ENCODE data around the gene ZNF280C. TPM values are rescaled to one million over a fixed set of nuclear protein-coding genes. Genes with fewer than 3 reads are reported as not detected.
"Not testable (repeated sequence)": the region's sequence is repeated elsewhere in the genome, so short reads cannot be mapped to it uniquely, and the experiment has no call there.

ZNF280C gene
- total and polyA plus RNA-seq, 5 donors = 0.86 to 2.4 (median 2.0) TPM

DNA sequence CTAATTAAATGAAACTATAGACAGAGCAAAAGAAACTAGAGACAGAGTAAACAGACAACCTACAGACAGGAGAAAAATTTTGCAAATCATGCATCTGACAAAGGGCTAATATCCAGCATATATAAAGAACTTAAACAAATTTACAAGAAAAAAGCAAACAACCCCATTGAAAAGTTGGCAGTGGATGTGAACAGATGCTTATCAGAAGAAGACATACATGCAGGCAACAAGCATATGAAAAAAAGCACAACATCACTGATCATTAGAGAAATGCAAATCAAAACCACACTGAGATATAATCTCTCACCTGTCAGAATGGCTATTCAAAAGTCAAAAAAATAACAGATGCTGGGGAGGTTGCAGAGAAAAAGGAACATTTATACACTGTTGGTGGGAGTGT, 14.8 kb downstream of the ZNF280C start:
- Histone ChIP-seq H3K9me3 (ENCODE audit: control insufficient read depth, low read length) (no peaks in the 10 kb centered on the region), H3K27me3 (ENCODE audit: control insufficient read depth, insufficient read depth) (no peaks in the 10 kb centered on the region), H3K4me3 (ENCODE audit: low read length) (no peak overlapping the region), H3K27ac (ENCODE audit: low read length) (no peak overlapping the region), H3K4me1 (ENCODE audit: control insufficient read depth, insufficient read depth, low read length) (no peaks in the 10 kb centered on the region)
- ATAC-seq = no peak
- DNase-seq = no peak
- intact Hi-C loops (cut with DNase I) = no loop called here

DNA sequence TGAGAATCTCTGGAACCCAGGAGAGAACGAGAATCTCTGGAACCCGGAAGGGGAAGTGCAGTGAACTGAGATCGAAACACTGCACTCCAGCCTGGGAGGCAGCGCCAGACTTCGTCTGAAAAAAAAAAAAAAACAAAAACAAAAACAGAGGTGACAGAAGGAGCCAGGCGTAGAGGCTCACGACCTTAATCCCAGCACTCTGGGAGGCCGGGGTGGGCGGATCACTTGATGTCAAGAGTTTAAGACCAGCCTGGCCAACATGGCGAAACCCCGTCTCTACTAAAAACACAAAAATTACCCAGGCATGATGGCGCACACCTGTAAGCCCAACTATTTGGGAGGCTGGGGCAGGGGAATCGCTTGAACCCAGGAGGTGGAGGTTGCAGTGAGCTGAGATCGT, 17.0 kb downstream of the ZNF280C start:
- intact Hi-C loops (cut with DNase I) = no loop called here
- DNase-seq (no peak), ATAC-seq (no peak)
- no peaks in the 10 kb centered on the region for H3K4me1 ChIP-seq (ENCODE audit: control insufficient read depth, insufficient read depth, low read length)
- WGBS = 95% methylated on average over 14 of the region's 14 CpGs
- H3K27me3 ChIP-seq (ENCODE audit: control insufficient read depth, insufficient read depth) = no peaks in the 10 kb centered on the region
- H3K9me3 ChIP-seq (ENCODE audit: control insufficient read depth, low read length) = no peaks in the 10 kb centered on the region
- no peak overlapping the region for H3K4me3 ChIP-seq (ENCODE audit: low read length)
- no peak overlapping the region for H3K27ac ChIP-seq (ENCODE audit: low read length)

DNA sequence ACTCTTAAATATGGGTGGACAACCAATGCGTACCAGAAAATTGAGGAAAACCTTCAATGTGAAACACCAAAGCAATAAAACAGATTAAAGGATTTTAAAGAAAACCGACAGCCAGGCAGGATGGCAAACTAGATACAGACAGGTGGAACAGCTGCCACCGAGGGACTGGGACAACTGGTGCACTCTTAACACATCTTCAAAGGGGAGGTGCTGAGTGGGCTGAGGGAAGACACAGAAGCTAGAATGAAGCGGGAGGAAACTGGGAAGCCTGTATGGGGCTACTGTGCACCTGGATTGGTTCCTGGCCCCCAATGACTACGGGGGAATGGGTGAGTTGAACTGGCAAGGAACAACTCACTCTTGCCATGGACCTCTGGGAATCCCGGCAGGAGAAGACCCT, 20.7 kb downstream of the ZNF280C start:
- 97% methylated on average over 6 of the region's 6 CpGs for WGBS

DNA sequence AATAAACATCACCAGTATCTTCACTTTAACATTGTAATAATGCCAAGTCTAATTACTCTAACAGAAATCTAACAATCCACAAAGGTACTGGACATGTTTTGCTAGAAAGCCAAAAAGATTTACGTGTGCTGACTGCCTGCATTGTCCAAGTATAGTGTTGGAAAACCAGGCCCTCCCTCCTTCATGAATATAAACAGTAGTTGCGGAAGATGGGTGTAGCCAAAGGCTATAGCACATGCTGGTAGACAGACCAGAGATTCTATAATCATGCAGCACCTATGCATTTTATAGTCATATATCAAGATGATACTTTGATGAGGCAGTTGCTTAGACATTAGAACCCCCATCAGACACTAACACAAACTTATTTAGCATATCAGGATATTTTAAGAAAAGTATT, 22.6 kb downstream of the ZNF280C start:
- whole genome bisulfite sequencing = 97% methylated on average over 2 of the region's 2 CpGs
- ATAC-seq (no peak), DNase-seq (no peak)
- no peak overlapping the region for H3K4me3 ChIP-seq (ENCODE audit: low read length)
- no peak overlapping the region for H3K27ac ChIP-seq (ENCODE audit: low read length)
- H3K4me1 ChIP-seq (ENCODE audit: control insufficient read depth, insufficient read depth, low read length) = no peaks in the 10 kb centered on the region
- intact Hi-C loops (cut with DNase I) = no loop called here
- no peaks in the 10 kb centered on the region for H3K9me3 ChIP-seq (ENCODE audit: control insufficient read depth, low read length)
- H3K27me3 ChIP-seq (ENCODE audit: control insufficient read depth, insufficient read depth) = no peaks in the 10 kb centered on the region

More for the DNA sequence above, 20.7 kb downstream of the ZNF280C start:
- DNase-seq = no peak
- no peak overlapping the region for H3K27ac ChIP-seq (ENCODE audit: low read length)
- ATAC-seq = no peak
- intact Hi-C loops (cut with DNase I) = no loop called here
- H3K4me3 ChIP-seq (ENCODE audit: low read length) = no peak overlapping the region
- H3K27me3 ChIP-seq (ENCODE audit: control insufficient read depth, insufficient read depth) = no peaks in the 10 kb centered on the region
- H3K4me1 ChIP-seq (ENCODE audit: control insufficient read depth, insufficient read depth, low read length) = no peaks in the 10 kb centered on the region
- no peaks in the 10 kb centered on the region for H3K9me3 ChIP-seq (ENCODE audit: control insufficient read depth, low read length)

DNA sequence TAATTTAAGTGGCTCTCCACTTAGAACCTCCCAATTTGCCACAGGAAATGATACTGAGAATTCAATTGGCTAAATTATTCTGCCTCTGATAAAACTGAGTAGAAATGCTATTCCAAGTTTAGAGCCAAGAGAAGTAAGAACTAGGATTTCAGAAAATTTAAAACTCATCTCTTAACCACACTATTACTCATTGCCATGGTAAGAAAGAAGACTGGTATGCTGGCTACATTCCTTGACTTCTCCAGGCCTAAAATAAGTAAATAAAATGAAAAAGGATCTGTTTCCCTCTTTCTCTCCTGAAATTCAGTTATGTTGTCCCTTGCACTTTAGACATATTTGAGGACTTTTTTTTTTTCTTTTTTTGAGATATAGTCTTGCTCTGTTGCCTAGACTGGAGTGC, 23.3 kb downstream of the ZNF280C start:
- no peak for ATAC-seq
- Histone ChIP-seq H3K4me3 (ENCODE audit: low read length) (no peak overlapping the region), H3K4me1 (ENCODE audit: control insufficient read depth, insufficient read depth, low read length) (no peaks in the 10 kb centered on the region), H3K27me3 (ENCODE audit: control insufficient read depth, insufficient read depth) (no peaks in the 10 kb centered on the region), H3K9me3 (ENCODE audit: control insufficient read depth, low read length) (no peaks in the 10 kb centered on the region), H3K27ac (ENCODE audit: low read length) (no peak overlapping the region)
- intact Hi-C loops (cut with DNase I) = no loop called here
- DNase-seq = no peak

DNA sequence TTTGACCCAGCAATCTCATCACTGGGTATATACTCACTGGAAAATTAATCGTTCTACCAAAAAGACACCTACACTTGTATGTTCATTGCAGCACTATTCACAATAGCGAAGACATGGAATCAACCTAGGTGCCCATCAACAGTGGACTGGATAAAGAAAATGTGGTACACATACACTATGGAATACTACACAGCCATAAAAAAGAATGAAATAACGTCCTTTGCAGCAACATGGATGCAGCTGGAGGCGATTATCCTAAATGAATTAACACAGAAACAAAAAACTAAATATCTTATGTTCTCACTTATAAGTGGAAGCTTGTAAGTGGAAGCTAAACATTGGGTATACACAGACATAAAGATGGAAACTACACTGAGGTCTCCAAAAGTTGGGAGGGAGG, 37.5 kb downstream of the ZNF280C start:
- intact Hi-C loops (cut with DNase I); DNase-seq: not testable (repeated sequence)
- WGBS = 98% methylated on average over 4 of the region's 4 CpGs

DNA sequence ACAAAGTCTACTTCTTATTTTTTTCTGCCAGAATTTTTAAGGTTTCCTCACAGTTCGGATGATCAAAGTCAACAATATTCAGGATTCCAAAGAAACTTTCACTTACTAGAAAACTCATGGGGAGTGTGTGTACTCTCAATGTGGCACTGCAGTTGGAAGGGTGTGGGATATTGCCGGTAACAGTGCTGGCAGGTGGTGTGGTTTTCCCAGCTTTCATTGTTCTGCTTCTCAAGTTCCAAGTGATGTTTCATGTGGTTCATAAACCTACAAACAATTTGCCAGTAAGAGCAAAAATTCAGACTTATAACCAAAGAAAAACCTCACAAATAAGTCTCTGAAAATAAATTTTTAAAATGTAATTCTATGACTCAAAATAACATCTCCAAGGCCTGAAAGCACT, 39.8 kb downstream of the ZNF280C start:
- 96% methylated on average over 2 of the region's 2 CpGs for WGBS
- intact Hi-C loops (cut with DNase I) = no loop called here
- H3K9me3 ChIP-seq (ENCODE audit: control insufficient read depth, low read length) = no peaks in the 10 kb centered on the region

More for the DNA sequence above, 37.5 kb downstream of the ZNF280C start:
- H3K27ac ChIP-seq (ENCODE audit: low read length); H3K4me1 ChIP-seq (ENCODE audit: control insufficient read depth, insufficient read depth, low read length); H3K4me3 ChIP-seq (ENCODE audit: low read length); ATAC-seq; H3K9me3 ChIP-seq (ENCODE audit: control insufficient read depth, low read length); H3K27me3 ChIP-seq (ENCODE audit: control insufficient read depth, insufficient read depth): not testable (repeated sequence)

DNA sequence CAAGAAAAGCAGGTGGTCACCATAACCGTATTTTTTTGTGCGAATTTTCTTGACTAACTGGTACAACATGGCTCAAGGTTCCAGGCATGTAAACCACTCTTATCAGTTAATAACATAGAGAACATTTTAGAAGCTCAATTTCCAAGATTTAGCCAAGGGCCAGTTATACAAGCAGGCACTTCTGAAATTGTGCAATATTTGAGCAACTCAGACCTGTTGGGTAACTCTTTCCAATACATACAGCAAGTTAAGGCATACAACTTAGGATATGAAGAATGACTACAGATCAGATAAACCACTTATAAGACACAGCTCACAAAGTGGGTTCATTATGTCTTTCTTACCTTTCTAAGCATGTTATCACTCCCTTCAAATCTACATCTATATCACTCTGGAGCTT, 43.9 kb downstream of the ZNF280C start:
- Histone ChIP-seq H3K4me1 (ENCODE audit: control insufficient read depth, insufficient read depth, low read length) (no peaks in the 10 kb centered on the region), H3K27me3 (ENCODE audit: control insufficient read depth, insufficient read depth) (no peaks in the 10 kb centered on the region), H3K27ac (ENCODE audit: low read length) (no peak overlapping the region), H3K9me3 (ENCODE audit: control insufficient read depth, low read length) (no peaks in the 10 kb centered on the region), H3K4me3 (ENCODE audit: low read length) (no peak overlapping the region)
- ATAC-seq (no peak), DNase-seq (no peak)
- intact Hi-C loops (cut with DNase I) = no loop called here
- 87% methylated on average over 2 of the region's 2 CpGs for WGBS

More for the DNA sequence above, 39.8 kb downstream of the ZNF280C start:
- H3K4me3 ChIP-seq (ENCODE audit: low read length) = no peak overlapping the region
- ATAC-seq (no peak), DNase-seq (no peak)
- H3K4me1 ChIP-seq (ENCODE audit: control insufficient read depth, insufficient read depth, low read length) = no peaks in the 10 kb centered on the region
- no peaks in the 10 kb centered on the region for H3K27me3 ChIP-seq (ENCODE audit: control insufficient read depth, insufficient read depth)
- no peak overlapping the region for H3K27ac ChIP-seq (ENCODE audit: low read length)

DNA sequence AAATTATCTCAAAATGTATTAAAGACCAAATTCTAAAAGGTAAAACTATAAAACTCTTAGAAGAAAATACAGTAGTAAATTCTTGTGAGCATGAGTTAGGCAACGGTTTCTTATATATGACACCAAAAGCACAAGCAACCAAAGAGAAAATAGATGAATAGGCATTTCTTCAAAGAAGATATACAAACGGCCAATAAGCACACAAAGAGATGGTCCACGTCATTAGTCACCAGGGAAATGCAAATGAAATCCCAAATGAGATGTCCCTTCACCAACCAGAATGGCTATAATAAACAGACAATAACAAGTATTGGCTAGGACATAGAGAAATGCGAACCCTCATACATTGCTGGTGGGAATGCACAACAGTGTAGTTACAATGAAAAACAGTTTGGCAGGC, 52.4 kb downstream of the ZNF280C start:
- H3K4me3 ChIP-seq (ENCODE audit: low read length) = no peak overlapping the region
- no peak for ATAC-seq
- DNase-seq = no peak
- 90% methylated on average over 4 of the region's 4 CpGs for WGBS
- H3K9me3 ChIP-seq (ENCODE audit: control insufficient read depth, low read length) = no peaks in the 10 kb centered on the region
- intact Hi-C loops (cut with DNase I) = no loop called here
- no peaks in the 10 kb centered on the region for H3K27me3 ChIP-seq (ENCODE audit: control insufficient read depth, insufficient read depth)
- H3K27ac ChIP-seq (ENCODE audit: low read length) = no peak overlapping the region
- H3K4me1 ChIP-seq (ENCODE audit: control insufficient read depth, insufficient read depth, low read length) = no peaks in the 10 kb centered on the region

DNA sequence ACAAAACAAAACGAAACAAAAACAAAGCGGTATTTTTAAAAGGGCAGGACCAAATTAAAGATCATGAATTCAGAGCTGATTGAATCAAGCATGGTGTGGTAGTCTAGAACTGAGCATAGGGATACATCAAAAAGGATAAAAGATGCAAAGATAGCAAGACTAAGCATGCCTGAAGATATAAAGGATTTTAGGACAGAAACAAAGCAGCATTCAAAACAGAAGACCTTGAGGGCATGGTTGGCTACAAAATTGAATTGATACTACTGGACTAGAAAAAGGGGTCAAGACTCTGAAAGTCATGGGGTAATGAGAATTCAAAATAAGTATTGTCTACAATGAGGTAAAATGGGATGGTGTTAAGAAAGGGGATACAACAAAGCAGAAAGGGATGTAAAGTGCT, 55.3 kb downstream of the ZNF280C start:
- intact Hi-C loops (cut with DNase I) = no loop called here
- no peak for DNase-seq
- Histone ChIP-seq H3K4me1 (ENCODE audit: control insufficient read depth, insufficient read depth, low read length) (no peaks in the 10 kb centered on the region), H3K4me3 (ENCODE audit: low read length) (no peak overlapping the region), H3K9me3 (ENCODE audit: control insufficient read depth, low read length) (no peaks in the 10 kb centered on the region), H3K27me3 (ENCODE audit: control insufficient read depth, insufficient read depth) (no peaks in the 10 kb centered on the region), H3K27ac (ENCODE audit: low read length) (no peak overlapping the region)
- 89% methylated on average over 2 of the region's 2 CpGs for WGBS
- ATAC-seq = no peak

DNA sequence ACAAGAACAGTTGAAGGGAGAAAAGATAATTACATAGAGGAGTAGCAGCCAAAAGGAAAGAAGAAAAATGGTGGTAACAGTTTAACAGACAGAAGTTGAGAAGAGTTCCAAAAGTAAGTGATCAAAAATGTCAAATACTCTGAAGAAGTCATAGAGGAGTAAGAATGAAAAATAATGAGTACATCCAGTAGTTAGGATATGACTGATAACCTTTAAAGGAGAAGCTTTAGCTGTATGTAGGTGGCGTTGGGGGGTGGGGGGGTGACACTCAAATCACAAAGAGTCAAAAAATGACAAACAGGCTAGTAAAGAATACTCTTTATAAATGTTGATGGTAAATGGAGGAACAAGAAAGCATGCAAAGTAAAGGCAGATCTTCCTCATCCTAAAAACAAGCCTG, 56.3 kb downstream of the ZNF280C start:
- whole genome bisulfite sequencing = 100% methylated on average over 1 of the region's 1 CpG
- ATAC-seq = no peak
- no peak overlapping the region for H3K4me3 ChIP-seq (ENCODE audit: low read length)
- H3K27ac ChIP-seq (ENCODE audit: low read length) = no peak overlapping the region
- H3K4me1 ChIP-seq (ENCODE audit: control insufficient read depth, insufficient read depth, low read length) = no peaks in the 10 kb centered on the region
- intact Hi-C loops (cut with DNase I) = no loop called here
- H3K27me3 ChIP-seq (ENCODE audit: control insufficient read depth, insufficient read depth) = no peaks in the 10 kb centered on the region
- no peaks in the 10 kb centered on the region for H3K9me3 ChIP-seq (ENCODE audit: control insufficient read depth, low read length)
- DNase-seq = no peak

DNA sequence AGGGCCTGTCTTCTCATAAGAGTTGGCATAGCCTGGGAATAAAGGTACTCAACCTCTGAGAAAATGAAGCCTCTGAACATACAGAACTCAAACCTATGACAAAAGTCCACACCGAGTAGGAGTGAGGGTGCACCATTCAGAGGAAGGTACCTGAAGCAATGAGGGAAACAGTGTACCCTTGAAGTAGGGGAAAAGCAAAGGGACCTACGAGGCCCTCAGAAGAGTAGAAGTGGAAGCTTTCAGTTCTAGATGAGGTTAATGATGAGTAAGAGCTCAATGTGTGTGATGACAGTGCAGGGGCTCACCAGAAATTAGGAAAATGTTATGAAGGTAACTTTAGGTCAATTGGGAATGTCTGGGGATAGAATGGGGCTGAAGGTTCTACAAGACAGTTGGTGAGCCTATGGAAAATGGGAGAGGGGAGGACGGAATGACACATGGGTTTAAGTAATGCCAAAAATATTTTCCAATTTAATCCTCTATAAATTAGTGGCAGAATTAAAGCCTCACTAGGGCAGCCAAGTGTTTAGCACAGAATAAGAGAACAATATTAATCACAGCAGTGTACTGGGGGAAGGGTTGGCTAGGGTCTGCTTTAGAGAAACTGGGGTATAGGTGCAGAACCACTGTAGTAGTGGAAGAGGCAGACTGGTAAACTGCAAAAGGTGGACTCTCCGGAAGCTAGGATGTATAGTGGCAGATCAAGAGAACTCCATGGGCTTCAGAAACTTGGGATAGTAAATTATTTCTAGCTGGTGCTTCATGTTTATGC, 57.1 kb downstream of the ZNF280C start:
- intact Hi-C loops (cut with DNase I) = no loop called here
- 96% methylated on average over 4 of the region's 4 CpGs for WGBS

More for the DNA sequence above, 57.1 kb downstream of the ZNF280C start:
- H3K9me3 ChIP-seq (ENCODE audit: control insufficient read depth, low read length) = no peaks in the 10 kb centered on the region
- H3K4me1 ChIP-seq (ENCODE audit: control insufficient read depth, insufficient read depth, low read length) = no peaks in the 10 kb centered on the region
- no peaks in the 10 kb centered on the region for H3K27me3 ChIP-seq (ENCODE audit: control insufficient read depth, insufficient read depth)
- no peak overlapping the region for H3K4me3 ChIP-seq (ENCODE audit: low read length)
- ATAC-seq = no peak
- no peak overlapping the region for H3K27ac ChIP-seq (ENCODE audit: low read length)
- DNase-seq = no peak
